ENCODE results near the gene NT5DC2.
"Not testable (repeated sequence)": the region's sequence is repeated elsewhere in the genome, so short reads cannot be mapped to it uniquely, and the experiment has no call there.

NT5DC2 gene

DNA sequence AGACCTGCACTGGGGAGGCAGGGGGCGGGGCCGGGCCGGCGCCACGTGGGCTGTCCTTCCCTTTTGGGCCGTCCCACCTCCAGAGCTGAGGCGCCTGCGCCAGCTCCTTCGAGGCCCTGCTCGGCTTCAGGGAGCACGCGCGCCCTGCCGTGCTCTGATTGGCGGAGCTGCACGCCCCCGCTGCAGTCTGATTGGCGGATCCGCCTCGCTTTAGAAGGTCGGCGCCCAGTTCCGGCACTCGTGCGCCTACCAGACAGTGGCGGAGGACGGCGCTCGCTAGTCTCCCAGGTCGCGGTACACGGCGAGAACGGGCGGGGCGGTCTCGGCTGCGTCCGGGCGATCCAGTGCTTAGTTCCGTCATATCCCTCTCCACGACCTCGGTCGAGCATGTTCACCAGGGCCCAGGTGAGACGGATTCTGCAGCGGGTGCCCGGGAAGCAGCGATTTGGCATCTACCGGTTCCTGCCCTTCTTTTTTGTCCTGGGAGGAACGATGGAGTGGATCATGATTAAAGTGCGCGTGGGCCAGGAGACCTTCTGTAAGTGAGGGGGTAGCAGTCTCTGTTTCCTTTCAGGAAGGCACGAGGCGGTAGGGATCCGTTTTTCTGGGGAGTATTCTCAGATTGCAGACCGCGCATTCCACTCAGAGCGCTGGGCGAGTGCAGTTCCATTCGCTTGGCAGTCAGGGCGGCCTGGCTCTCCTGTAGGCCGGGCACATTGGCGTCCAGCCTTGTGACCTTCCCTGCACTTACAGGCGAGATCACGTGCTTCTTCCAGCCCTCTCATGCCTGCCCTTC, 2.9 kb upstream of the NT5DC2 start, which contains the start of gene UQCC5:
UQCC5 (plus strand) TSS at position 237 of the 796 bp plus-strand sequence; CDS start at position 388, 151 bp downstream.
- peak; percentile 93 for DNase-seq

DNA sequence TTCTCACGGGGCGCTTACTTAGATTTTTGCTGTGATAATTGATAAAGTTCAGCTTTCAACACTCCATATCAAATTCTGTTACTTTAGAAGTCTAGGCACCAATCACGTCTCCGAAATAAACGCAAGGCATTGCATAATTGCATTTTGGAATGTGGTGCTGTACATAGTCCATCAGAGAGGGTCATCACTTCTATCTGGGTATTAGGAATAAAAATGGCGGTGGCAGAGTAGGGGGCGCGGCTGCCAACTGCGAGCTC, 2.4 kb upstream of the NT5DC2 start:
- no peak for DNase-seq

- DNase-seq = no peak
These were observed 1.9 kb upstream of the NT5DC2 start for GRCh38 chr3:52535411-52536111.

DNA sequence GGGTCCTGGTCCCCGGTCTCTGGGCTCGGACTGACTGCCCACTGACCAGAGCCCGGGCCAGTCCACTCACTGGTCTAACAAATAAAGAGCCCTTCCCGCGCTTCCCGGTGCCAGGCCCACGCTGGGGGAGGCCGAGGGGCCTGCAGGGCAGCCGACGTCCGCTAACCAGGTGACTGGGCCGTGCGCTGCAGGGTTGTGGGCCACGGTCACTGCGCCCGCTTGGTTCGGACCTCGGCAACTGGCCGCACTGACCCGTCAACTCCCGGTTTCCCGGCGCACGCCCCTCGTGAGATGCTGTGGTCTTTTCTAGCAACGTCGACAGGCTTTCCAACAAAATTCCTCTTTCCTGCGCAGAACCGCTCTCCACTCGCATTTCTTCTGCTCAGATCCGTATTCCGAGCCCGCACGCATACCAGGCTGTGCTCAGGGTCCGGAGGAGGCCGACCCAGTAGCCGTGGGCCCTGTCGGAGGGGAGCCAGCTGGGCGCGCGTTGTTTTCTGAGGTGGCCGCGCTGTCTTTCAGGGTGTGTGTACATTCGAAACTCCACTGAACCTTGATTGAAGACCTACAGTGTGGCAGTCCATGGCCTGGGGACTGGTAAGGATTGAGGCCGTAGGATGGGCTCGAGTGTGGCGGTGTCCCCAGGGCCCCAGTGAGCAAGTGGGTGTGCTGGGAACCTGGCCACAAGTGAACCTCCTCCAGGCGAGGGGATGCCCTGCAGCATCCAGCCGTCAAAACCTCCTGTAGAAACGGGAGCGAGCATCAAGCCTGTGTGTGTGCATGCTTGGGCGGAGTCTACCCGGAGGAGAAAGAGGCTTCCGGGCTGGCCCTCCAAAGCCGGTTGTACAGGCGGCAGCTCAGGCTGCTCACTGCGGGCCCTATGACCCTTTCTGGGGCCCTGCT, 875 bp upstream of the NT5DC2 start:
- DNase-seq = no peak

DNA sequence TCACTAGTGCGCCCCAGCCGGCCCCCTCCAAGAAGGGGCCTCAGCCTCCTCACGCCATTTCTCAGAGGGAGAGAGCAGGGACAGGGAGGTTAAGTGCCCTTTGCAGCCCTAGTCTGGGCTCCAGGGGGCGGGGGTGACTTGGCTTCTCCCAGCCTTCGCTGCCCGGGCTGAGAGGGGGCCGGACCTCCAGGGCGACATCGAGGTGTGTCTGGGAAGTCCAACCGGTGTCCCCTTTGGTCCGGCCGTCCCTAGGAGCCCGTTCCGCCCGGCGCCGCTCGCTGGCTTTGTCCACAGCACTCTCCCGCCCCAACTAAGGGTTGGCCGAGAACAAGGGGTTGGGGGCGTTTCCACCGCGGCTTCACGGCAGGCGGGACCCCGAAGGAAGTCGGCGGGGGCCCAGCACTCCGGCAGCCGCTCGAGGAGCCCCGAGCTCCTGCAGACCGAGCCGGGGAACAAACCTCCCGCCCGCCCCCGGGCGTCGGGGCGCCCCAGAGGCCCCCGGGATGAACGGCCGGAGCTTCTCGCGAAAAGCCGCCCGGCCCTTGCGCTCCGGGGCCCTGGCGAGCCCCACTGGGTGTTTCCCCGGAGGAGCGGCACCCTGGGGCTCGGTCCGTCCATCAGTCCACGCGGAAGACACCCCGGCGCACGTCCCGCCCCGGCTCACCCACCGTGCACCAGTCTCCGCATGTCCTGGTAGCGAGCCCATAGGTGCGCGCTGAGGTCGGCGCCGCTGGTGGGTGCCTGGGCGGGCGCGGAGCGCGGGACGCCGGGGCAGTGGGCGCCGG, 627 bp downstream of the NT5DC2 start:
- DNase-seq = no peak

- no peak for DNase-seq
These were observed 1.2 kb downstream of the NT5DC2 start for GRCh38 chr3:52532517-52532837.

DNA sequence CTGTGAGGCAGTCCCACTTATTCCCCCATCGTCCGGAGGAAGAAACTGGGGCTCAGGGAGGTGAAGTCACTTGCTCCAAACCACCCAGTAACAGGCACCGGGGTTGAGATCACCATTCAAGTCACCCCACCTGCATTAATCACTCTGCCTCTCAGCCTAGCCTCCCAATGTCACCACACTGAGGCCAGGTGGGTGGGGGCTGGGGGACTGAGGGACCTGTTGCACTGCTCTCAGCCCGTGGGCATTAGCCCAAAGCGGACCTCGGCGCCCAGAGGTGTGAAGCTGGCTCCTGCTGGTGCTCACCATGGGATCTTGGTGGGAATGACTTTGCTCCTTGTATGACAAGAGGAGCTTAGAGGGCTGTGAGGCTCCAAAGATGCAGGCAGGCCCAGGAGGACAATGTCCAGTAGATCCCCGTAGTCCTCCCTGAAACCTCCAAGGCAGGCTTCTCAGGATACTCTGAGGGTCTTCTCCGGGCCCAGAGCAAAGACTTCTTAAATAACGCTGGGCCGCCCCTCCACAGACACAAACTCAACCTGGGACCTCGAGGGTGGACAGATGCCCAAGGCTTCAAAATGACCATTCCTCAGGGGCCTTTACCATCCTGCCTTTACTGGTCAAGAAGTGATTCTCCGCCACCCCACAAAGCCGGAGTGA, 1.7 kb downstream of the NT5DC2 start:
- DNase-seq = no peak

GRCh38 chr3:52530918-52531826, 2.5 kb downstream of the NT5DC2 start:
- DNase-seq = no peak

DNA sequence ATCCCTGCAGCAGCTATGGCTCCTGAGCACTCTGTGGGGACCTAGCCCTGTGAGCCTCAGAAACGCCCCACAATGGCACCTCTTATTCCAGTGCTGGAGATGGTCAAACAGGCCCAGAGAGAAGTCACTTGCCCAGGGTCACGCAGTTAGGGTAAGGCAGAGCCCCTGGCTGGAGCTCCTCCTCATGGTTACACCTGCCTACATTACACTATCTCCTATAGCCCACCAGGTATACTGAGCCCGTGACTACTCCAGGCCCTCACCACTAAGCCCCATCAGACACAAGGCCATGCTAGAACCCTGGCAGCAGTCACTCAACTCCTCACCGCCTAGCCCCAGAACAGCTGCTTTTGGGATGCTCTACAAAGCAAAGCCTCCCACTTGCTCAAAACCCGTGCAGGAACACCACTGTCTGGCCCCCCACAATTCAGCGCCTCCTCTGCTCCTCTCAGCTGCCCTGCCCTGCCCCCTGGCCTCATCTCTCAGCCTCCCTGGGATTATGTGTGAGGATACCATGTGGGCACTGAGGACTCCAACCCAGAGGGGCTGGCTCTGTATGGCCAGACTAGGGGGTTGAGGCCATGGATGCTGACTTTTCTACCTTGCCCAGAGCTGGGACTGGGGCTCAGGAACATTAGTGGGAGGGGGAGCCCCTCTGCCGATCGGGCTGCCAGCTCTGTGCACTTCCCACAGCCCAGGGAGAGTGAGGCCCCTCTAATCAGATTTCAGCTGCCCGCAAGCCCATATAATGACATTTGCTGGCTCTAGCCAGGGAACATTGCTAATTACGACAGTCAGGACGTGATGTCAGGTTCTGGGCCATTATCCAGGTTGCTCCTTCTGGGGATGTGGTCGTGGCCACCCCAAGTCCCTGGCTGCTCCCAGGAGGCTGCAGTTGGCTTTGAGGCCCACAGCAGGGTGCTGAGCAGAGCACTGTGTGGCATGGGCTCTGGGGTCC, 4.0 kb downstream of the NT5DC2 start:
- no peak for DNase-seq

DNA sequence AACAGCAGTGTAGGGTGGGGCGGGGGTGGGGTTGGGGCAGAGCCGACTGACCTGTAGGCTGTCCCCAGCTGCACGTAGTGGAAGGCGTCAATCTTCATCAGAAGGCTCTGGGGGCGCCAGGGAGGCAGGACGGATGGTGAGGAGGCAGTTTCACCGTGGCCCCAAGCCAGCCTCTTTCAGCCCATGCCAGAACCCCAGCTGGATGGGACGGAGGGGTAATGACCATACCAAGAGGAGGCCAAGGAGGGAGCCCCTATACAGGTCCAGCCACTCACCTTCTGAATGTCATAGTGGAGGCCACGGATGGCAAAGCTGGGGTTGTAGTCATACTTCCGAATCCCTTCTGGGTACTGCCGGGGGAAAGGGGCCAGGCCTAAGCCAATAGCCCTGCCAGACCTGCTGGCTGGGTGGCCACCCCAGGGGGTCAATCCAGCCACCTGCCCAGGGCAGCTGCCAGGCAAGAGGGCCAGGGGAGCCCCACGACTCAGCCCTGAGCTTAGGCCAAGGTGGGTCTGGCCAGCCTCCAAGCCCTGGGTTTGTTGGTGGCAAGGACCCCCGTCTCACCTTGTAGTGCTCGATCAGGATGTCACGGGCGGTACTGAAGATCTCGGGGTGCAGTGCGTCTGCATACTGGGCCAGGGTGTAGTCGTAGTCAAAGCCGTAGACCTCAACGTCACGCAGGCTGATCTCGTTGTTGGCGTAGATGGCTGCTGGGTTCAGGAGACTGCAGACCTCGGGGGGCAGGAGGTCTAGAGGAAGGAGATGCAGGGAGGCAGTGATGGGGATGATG, 4.9 kb downstream of the NT5DC2 start:
- DNase-seq = no peak

DNA sequence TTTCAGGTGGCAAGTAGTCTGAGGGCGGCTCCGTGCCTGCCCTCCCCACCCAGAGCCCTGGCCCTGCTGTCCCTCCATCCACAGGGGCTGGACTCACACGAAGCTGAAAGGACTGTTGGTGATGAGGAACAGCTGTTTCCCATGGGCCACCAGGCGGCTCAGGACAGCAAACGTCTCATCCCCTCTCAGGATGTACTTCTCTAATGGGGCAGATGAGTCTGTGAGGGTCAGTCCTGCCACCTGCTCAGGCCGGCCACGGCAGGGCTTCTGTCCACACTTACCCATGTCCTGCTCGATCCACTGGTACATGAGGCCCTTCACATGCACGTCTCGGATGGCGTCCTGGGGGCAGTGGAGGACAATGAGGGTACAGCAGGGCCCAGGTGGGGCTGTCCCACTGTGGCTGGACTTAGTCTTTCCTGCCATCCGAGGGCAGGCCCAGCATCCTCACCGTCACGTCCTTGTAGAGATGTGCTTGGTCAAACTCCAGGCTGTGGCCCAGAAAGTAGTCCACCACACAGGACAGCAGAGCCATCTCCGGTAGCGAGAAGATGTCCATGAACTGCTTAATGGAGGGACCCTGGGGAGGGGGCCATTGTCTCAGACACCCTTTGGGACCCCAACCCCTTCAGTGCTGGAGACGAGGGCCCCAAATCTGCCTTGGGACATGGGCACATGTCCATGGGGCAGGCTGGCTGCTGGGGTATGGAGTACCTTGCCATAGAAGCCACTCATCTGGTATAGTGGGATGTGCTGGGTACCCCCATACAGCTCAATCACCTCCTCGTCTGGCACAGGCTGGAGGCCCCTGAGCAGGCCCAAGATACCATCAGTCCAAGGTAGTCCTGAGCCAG, 5.7 kb downstream of the NT5DC2 start:
- no peak for DNase-seq

- DNase-seq = no peak
These were observed 6.5 kb downstream of the NT5DC2 start for GRCh38 chr3:52527039-52527731.

GRCh38 chr3:52526671-52527038, 7.0 kb downstream of the NT5DC2 start:
- not testable (repeated sequence) for DNase-seq

DNA sequence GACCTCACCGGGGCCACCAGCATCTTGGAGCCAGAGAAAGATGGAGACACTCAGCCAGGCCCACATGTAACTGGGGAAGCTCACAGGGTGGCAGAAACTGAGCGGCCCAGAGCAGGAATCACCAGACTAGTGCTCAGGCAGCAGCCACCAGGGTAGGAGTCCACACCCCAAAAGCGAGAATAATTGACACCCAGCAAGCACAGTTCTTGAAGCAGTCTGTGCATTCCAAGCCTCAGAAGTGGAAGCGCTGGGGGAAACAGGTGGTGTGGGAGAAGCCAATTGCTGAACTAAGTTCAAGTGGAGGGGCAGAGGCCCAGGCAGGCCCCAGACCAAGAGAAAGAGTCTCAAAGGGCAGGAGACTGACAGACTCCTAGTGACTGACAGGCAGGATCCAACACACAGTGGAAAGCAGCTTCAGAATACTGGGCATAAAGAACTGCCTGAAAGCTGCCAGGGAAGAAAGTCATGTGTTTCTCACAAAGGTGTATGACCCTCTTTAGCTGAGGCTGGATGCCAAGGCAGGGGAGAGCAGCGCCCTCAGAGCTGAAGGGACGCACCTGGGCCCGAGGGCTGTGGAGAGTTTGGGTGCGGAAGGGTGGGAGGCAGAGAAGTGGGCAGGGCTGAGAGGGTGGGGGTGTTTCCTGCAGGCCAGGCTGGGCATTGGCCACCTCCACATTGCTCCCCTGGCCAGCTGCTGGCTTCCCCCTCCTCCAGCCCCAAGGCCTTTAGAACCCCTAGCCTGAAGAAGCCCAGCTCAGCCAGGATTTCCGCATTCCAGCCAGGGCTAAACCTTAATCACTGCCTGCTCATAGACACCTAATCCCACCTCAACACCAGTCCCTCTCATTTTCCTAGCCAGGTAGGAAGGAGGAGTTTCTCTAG, 7.7 kb downstream of the NT5DC2 start:
- DNase-seq = no peak

GRCh38 chr3:52524752-52525679, 8.6 kb downstream of the NT5DC2 start:
- DNase-seq = no peak

Data from GOT3 (cell line).